ENCODE data around the gene COQ7. TPM values are rescaled to one million over a fixed set of nuclear protein-coding genes. Genes with fewer than 3 reads are reported as not detected.

The COQ7 gene
- total RNA-seq (30.2 TPM), polyA plus RNA-seq (ENCODE audit: insufficient read depth in 1 of 8, insufficient read length in 8 of 8, low replicate concordance in 1 of 8) (10 to 100 TPM; 25.8 to 29.4 (median 27.0) TPM)
- long read RNA-seq, donor 1, partial matches to known transcripts: 0 of 3 reads
- long read RNA-seq, donor 1, other reads (novel, unspliced or antisense): 0 of 3 reads
- long read RNA-seq, donor 2: 0 reads
- long read RNA-seq, donor 3, transcript COQ7-201 (6 exons, 2,657 nt): major isoform, 5 of 17 reads
- long read RNA-seq, donor 3, partial matches to known transcripts: 7 of 17 reads
- long read RNA-seq, donor 3, other reads (novel, unspliced or antisense): 0 of 17 reads
- long read RNA-seq, donor 4, transcript COQ7-201 (6 exons, 2,657 nt): major isoform, 6 of 8 reads
- long read RNA-seq, donor 4, partial matches to known transcripts: 0 of 8 reads
- long read RNA-seq, donor 4, other reads (novel, unspliced or antisense): 0 of 8 reads
- long read RNA-seq, donor 5, transcript COQ7-201 (6 exons, 2,657 nt): major isoform, 18 of 31 reads
- long read RNA-seq, donor 5, partial matches to known transcripts: 10 of 31 reads
- long read RNA-seq, donor 5, other reads (novel, unspliced or antisense): 0 of 31 reads
- long read RNA-seq, donor 6, transcript COQ7-201 (6 exons, 2,657 nt): major isoform, 13 of 21 reads
- long read RNA-seq, donor 6, partial matches to known transcripts: 5 of 21 reads
- long read RNA-seq, donor 6, other reads (novel, unspliced or antisense): 0 of 21 reads
- long read RNA-seq, donor 7, transcript COQ7-201 (6 exons, 2,657 nt): major isoform, 8 of 14 reads
- long read RNA-seq, donor 7, partial matches to known transcripts: 5 of 14 reads
- long read RNA-seq, donor 7, other reads (novel, unspliced or antisense): 0 of 14 reads
- long read RNA-seq, donor 8, transcript COQ7-201 (6 exons, 2,657 nt): major isoform, 5 of 6 reads
- long read RNA-seq, donor 8, partial matches to known transcripts: 0 of 6 reads
- long read RNA-seq, donor 8, other reads (novel, unspliced or antisense): 0 of 6 reads
- long read RNA-seq, donor 9, transcript COQ7-201 (6 exons, 2,657 nt): major isoform, 5 of 5 reads
- long read RNA-seq, donor 9, partial matches to known transcripts: 0 of 5 reads
- long read RNA-seq, donor 9, other reads (novel, unspliced or antisense): 0 of 5 reads
- long read RNA-seq, donor 10, transcript COQ7-201 (6 exons, 2,657 nt): major isoform, 13 of 15 reads
- long read RNA-seq, donor 10, partial matches to known transcripts: 0 of 15 reads
- long read RNA-seq, donor 10, other reads (novel, unspliced or antisense): 0 of 15 reads
- long read RNA-seq, donor 11, transcript COQ7-201 (6 exons, 2,657 nt): major isoform, 8 of 13 reads
- long read RNA-seq, donor 11, partial matches to known transcripts: 0 of 13 reads
- long read RNA-seq, donor 11, other reads (novel, unspliced or antisense): 0 of 13 reads

DNA sequence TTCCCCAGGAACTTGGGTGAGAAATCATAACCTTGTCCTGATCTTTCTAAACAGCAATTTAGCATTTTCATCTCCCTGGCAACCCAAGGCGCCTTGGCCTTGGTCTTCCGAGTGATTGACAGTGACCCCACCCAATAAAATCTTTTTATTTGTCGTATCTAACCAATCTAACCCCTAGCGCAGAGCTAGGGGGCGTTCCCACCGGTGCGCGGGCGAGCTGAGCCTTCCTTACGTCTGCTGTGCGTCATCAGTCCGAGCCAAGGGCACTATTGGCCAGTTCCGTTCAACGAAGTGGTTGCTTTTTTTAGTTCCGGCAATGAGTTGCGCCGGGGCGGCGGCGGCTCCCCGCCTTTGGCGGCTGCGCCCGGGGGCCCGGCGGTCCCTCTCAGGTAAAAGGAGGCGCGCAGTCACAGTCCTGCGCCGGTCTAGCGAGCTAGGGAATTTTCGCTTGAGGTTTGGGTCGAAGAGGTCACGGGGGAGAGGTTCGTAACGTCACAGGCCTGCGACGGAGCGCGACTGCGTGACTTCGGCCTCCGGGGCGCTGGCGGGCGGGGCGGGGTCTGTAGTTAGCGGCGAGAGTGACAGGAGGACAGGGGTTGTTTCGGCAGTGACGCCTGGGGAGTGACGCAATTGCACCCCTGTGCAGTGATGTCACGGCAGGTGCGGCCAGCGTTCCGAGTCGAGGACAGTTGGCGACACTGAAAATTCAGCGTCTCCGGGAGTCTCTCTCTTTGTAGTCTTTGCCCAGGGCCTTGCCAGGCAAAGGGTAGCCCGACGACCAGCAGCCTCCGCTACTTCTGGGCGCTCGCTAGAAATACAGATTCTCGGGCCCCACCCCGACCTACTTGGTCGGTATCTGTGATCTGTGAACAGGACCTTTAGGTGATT lies at the start of gene COQ7:
TSS of gene COQ7 (plus strand) at position 266 of the 888 bp plus-strand sequence. CDS start at position 317, 51 bp downstream.
- no peaks in the 10 kb centered on the region for H3K9me3 ChIP-seq (replicated peaks; ENCODE audit: control insufficient read depth, low read depth, low read length)

DNA sequence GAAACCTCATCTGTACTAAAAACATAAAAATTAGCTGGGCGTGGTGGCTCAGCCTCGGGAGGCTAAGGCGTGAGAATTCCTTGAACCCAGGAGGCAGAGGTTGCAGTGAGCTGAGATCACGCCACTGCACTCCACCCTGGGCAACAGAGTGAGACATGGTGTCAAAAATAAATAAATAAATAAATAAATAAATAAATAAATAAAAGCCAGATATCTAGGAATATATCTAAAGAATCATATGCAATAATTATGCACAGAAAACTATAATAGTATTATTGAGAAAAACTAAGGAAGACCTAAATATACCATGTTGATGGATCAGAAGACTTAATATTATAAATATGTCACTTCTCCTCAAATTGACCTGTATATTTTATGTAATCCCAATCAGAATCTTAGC lies 46.7 kb upstream of the COQ7 start:
- Histone ChIP-seq H3K9me3 (replicated peaks; ENCODE audit: control insufficient read depth, low read depth, low read length) (no peaks in the 10 kb centered on the region), H3K36me3 (ENCODE audit: control insufficient read depth, insufficient read depth, low read length) (no peaks in the 10 kb centered on the region), H3K27ac (ENCODE audit: low read length) (no peak overlapping the region), H3K4me1 (ENCODE audit: control insufficient read depth, insufficient read depth, low read length) (no peaks in the 10 kb centered on the region), H3K4me3 (ENCODE audit: low read length) (no peak overlapping the region), H3K27me3 (ENCODE audit: control insufficient read depth, insufficient read depth, low read length) (no peaks in the 10 kb centered on the region)
- 80% methylated on average over 1 of the region's 4 CpGs for WGBS (ENCODE audit: insufficient coverage)
- no peak for DNase-seq

More for the DNA sequence above, at the start of gene COQ7:
- H3K4me3 ChIP-seq (ENCODE audit: low read length): peak within 1 kb of the TSS; percentile 66
- H3K36me3 ChIP-seq (ENCODE audit: control insufficient read depth, insufficient read depth, low read length): peaks cover 14% of the 10 kb centered on the region
- H3K27me3 ChIP-seq (ENCODE audit: control insufficient read depth, insufficient read depth, low read length): no peaks in the 10 kb centered on the region
- peaks cover 5% of the 10 kb centered on the region for H3K4me1 ChIP-seq (ENCODE audit: control insufficient read depth, insufficient read depth, low read length)
- peak within 1 kb of the TSS; percentile 90 for H3K27ac ChIP-seq (ENCODE audit: low read length)
- WGBS (ENCODE audit: insufficient coverage): under 1% methylated on average over 68 of the region's 68 CpGs
- DNase-seq: peak; percentile 100

- Histone ChIP-seq H3K4me3 (ENCODE audit: low read length) (no peak overlapping the region), H3K4me1 (ENCODE audit: control insufficient read depth, insufficient read depth, low read length) (no peaks in the 10 kb centered on the region), H3K36me3 (ENCODE audit: control insufficient read depth, insufficient read depth, low read length) (no peaks in the 10 kb centered on the region), H3K27ac (ENCODE audit: low read length) (no peak overlapping the region), H3K27me3 (ENCODE audit: control insufficient read depth, insufficient read depth, low read length) (no peaks in the 10 kb centered on the region), H3K9me3 (replicated peaks; ENCODE audit: control insufficient read depth, low read depth, low read length) (no peaks in the 10 kb centered on the region)
- WGBS (ENCODE audit: insufficient coverage): no CpG with 5 or more reads among the region's 4 CpGs
- no peak for DNase-seq
Measured at GRCh38 chr16:19021747-19022146, 45.7 kb upstream of the COQ7 start.

- no peaks in the 10 kb centered on the region for H3K27me3 ChIP-seq (ENCODE audit: control insufficient read depth, insufficient read depth, low read length)
- no peak for DNase-seq
- no CpG with 5 or more reads among the region's 3 CpGs for WGBS (ENCODE audit: insufficient coverage)
Measured at GRCh38 chr16:19027416-19027815, 40.0 kb upstream of the COQ7 start.

DNA sequence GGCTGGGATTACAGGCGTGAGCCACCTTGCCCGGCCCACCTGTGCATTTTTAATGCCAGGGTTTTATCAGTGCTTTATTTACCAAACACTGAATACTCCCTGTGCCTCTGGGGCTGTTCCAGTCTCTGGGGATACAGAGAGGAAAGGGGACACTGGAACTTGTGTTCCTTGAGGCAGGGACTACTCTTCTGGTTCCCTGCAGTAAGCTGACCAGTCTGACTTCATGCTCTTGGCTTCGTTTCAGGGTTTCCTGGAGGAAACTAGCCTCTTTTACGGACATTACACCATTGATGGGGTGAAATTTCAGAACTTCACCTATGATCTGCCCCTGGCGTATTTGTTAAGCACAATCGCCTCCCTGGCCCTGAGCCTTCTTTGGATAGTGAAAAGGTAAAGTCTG lies 37.4 kb upstream of the COQ7 start:
- no peaks in the 10 kb centered on the region for H3K27me3 ChIP-seq (ENCODE audit: control insufficient read depth, insufficient read depth, low read length)
- peak overlapping the region; percentile 1 for H3K27ac ChIP-seq (ENCODE audit: low read length)
- no peaks in the 10 kb centered on the region for H3K36me3 ChIP-seq (ENCODE audit: control insufficient read depth, insufficient read depth, low read length)
- DNase-seq: peak; percentile 33
- H3K9me3 ChIP-seq (replicated peaks; ENCODE audit: control insufficient read depth, low read depth, low read length): no peaks in the 10 kb centered on the region
- no peak overlapping the region for H3K4me3 ChIP-seq (ENCODE audit: low read length)
- no peaks in the 10 kb centered on the region for H3K4me1 ChIP-seq (ENCODE audit: control insufficient read depth, insufficient read depth, low read length)
- WGBS (ENCODE audit: insufficient coverage): 90% methylated on average over 2 of the region's 6 CpGs

More at GRCh38 chr16:19027416-19027815, 40.0 kb upstream of the COQ7 start:
- Histone ChIP-seq H3K4me3 (ENCODE audit: low read length) (no peak overlapping the region), H3K4me1 (ENCODE audit: control insufficient read depth, insufficient read depth, low read length) (no peaks in the 10 kb centered on the region), H3K9me3 (replicated peaks; ENCODE audit: control insufficient read depth, low read depth, low read length) (no peaks in the 10 kb centered on the region), H3K36me3 (ENCODE audit: control insufficient read depth, insufficient read depth, low read length) (no peaks in the 10 kb centered on the region), H3K27ac (ENCODE audit: low read length) (no peak overlapping the region)

GRCh38 chr16:19031738-19032137 lies 35.7 kb upstream of the COQ7 start:
- WGBS (ENCODE audit: insufficient coverage): 100% methylated on average over 1 of the region's 4 CpGs
- Histone ChIP-seq H3K36me3 (ENCODE audit: control insufficient read depth, insufficient read depth, low read length) (no peaks in the 10 kb centered on the region), H3K9me3 (replicated peaks; ENCODE audit: control insufficient read depth, low read depth, low read length) (no peaks in the 10 kb centered on the region), H3K27me3 (ENCODE audit: control insufficient read depth, insufficient read depth, low read length) (no peaks in the 10 kb centered on the region), H3K4me1 (ENCODE audit: control insufficient read depth, insufficient read depth, low read length) (no peaks in the 10 kb centered on the region), H3K27ac (ENCODE audit: low read length) (no peak overlapping the region), H3K4me3 (ENCODE audit: low read length) (no peak overlapping the region)
- no peak for DNase-seq

DNA sequence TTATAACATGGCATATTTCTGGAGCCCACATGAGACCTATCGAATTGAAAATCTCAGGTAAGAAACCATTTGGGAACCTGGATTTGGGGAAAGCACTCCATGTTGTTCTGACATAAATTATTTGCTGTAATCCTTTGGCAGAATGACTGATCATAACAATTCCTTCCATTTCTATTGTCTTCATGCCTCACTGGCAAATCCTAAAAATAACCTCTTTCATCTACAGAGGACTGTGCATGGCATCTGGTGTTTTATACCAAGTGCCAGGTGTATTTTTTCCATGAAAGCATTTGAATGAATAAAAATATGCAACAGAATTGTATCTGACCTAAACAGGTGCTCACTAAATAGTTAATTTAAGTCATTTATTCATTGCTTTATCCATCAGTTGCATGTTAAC lies 33.7 kb upstream of the COQ7 start:
- no peak overlapping the region for H3K27ac ChIP-seq (ENCODE audit: low read length)
- no peak for DNase-seq
- no peaks in the 10 kb centered on the region for H3K9me3 ChIP-seq (replicated peaks; ENCODE audit: control insufficient read depth, low read depth, low read length)
- WGBS (ENCODE audit: insufficient coverage): 83% methylated on average over 1 of the region's 1 CpG
- H3K4me3 ChIP-seq (ENCODE audit: low read length): no peak overlapping the region
- H3K27me3 ChIP-seq (ENCODE audit: control insufficient read depth, insufficient read depth, low read length): no peaks in the 10 kb centered on the region
- no peaks in the 10 kb centered on the region for H3K36me3 ChIP-seq (ENCODE audit: control insufficient read depth, insufficient read depth, low read length)
- H3K4me1 ChIP-seq (ENCODE audit: control insufficient read depth, insufficient read depth, low read length): no peaks in the 10 kb centered on the region

DNA sequence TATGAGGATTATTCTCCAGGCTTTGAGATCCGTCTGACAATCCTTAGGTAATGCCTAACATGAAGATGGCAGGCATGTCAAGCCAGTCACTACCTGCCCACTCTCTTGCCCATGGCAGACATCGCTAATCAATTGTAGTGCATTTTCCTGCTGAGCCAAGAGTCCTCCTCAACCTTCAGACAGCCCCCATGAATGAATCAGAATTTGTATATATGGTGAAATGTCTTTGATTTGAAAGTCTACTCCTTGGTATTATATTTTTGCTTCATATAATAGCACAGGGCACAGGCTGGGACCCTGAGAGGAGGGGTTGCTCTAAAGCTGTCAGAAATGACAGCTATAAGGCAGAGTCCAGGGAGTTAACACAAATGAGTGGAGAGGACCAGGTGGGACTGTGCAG lies 27.0 kb upstream of the COQ7 start:
- Histone ChIP-seq H3K4me3 (ENCODE audit: low read length) (no peak overlapping the region), H3K27ac (ENCODE audit: low read length) (no peak overlapping the region), H3K4me1 (ENCODE audit: control insufficient read depth, insufficient read depth, low read length) (no peaks in the 10 kb centered on the region), H3K27me3 (ENCODE audit: control insufficient read depth, insufficient read depth, low read length) (no peaks in the 10 kb centered on the region), H3K9me3 (replicated peaks; ENCODE audit: control insufficient read depth, low read depth, low read length) (no peaks in the 10 kb centered on the region), H3K36me3 (ENCODE audit: control insufficient read depth, insufficient read depth, low read length) (no peaks in the 10 kb centered on the region)
- no peak for DNase-seq
- 67% methylated on average over 1 of the region's 2 CpGs for WGBS (ENCODE audit: insufficient coverage)

GRCh38 chr16:19044769-19045168 lies 22.6 kb upstream of the COQ7 start:
- Histone ChIP-seq H3K9me3 (replicated peaks; ENCODE audit: control insufficient read depth, low read depth, low read length) (no peaks in the 10 kb centered on the region), H3K4me1 (ENCODE audit: control insufficient read depth, insufficient read depth, low read length) (no peaks in the 10 kb centered on the region), H3K4me3 (ENCODE audit: low read length) (no peak overlapping the region), H3K27me3 (ENCODE audit: control insufficient read depth, insufficient read depth, low read length) (no peaks in the 10 kb centered on the region), H3K27ac (ENCODE audit: low read length) (no peak overlapping the region), H3K36me3 (ENCODE audit: control insufficient read depth, insufficient read depth, low read length) (no peaks in the 10 kb centered on the region)
- WGBS (ENCODE audit: insufficient coverage): 91% methylated on average over 11 of the region's 11 CpGs
- no peak for DNase-seq
